DOHH2 (cell line): Measurements from ENCODE around the gene DCAF8.

ENCODE experiments used
- CTCF ChIP-seq: fragments of 200-600 bp; sonication (generic); IDR thresholded peaks from one replicate; pipeline ENCODE4 v1.5.1; 2014; ENCODE audit warnings: antibody characterized with exemption, mild to moderate bottlenecking, low read depth, low read length; ENCODE audit not compliant: poor library complexity, severe bottlenecking
- EZH2phosphoT487 ChIP-seq: fragments of 200-600 bp; sonication (generic); IDR thresholded peaks from 2 replicates; pipeline ENCODE4 v1.6.1; 2017; ENCODE audit warnings: borderline replicate concordance, mild to moderate bottlenecking, antibody characterized with exemption, low read length, moderate library complexity, mixed read lengths

GRCh38 chr1:160191756-160192155, 70.6 kb downstream of the DCAF8 start:
- TF ChIP-seq CTCF (no peak), EZH2phosphoT487 (no peak)
